Stimulated activated naive CD8-positive, alpha-beta T cell treated with anti-CD3 and anti-CD28 coated beads, Interleukin-15, Interleukin-2, amounts not matched to agents 100 ng/mL and 50 ng/mL, for 24 hours (primary cell): Measurements from ENCODE around the gene GPNMB.
"Not testable (repeated sequence)": the region's sequence is repeated elsewhere in the genome, so short reads cannot be mapped to it uniquely, and the experiment has no call there.

Experiments used
- H3K27ac Mint-ChIP-seq: one replicate; pipeline ENCODE4 v1.8.0; 2021; ENCODE audit warnings: mild to moderate bottlenecking, mixed read lengths
- H3K27me3 Mint-ChIP-seq: one replicate; pipeline ENCODE4 v1.8.0; 2021; ENCODE audit warnings: mixed read lengths
- H3K36me3 Mint-ChIP-seq: one replicate; pipeline ENCODE4 v1.8.0; 2021; ENCODE audit warnings: low read depth, mixed read lengths
- H3K4me1 Mint-ChIP-seq: one replicate; pipeline ENCODE4 v1.8.0; 2021; ENCODE audit warnings: low read depth, mixed read lengths
- H3K4me3 Mint-ChIP-seq: one replicate; pipeline ENCODE4 v1.8.0; 2021; ENCODE audit warnings: mild to moderate bottlenecking, mixed read lengths
- H3K9me3 Mint-ChIP-seq: one replicate; pipeline ENCODE4 v1.8.0; 2021; ENCODE audit warnings: mixed read lengths

The GPNMB gene

DNA sequence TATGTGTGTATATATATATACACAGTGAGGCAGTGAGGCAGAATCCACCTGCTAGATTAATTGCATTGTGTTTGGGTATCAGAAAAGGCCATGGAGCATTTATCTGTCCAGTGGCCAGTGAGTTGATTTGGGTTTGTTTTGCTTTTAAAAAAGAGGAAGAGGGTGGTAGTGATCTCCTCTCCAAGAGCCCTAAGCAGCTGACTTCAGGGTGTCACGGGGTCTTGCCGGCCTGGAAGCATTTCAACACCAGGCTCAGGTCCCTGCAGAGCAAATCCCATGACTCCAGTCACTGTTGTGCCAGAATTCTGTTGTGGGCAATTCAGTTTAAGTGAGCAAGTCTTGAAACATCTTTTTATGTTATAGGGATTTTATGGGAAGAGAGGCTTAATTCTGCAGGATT, 30.6 kb upstream of the GPNMB start:
- Mint-ChIP-seq H3K27me3 (peaks cover 5% of the 10 kb centered on the region), H3K9me3 (no peaks in the 10 kb centered on the region), H3K27ac (no peak overlapping the region), H3K4me1 (no peaks in the 10 kb centered on the region), H3K36me3 (no peaks in the 10 kb centered on the region), H3K4me3 (no peak overlapping the region)

DNA sequence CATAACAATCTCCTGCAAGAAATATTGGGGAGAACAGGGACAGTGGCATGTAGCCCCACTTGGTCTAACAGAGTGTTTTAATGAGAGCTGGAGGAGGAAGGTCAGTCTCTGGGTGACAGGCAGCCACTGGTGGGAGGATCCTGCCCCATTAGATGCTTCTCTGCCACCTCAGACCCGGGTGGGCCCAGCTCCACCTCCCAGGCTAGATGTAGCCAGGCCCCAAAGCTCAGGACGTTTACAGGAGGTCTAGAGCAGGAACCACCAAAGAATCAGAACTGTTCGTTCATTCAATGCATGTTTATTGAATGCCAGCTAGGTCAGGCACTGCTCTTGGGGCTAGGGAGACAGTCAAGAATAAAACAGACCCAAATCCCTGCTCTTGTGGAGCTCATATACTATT, 28.4 kb upstream of the GPNMB start:
- Mint-ChIP-seq H3K4me1 (no peaks in the 10 kb centered on the region), H3K9me3 (no peaks in the 10 kb centered on the region), H3K27me3 (peaks cover 4% of the 10 kb centered on the region), H3K4me3 (no peak overlapping the region), H3K36me3 (no peaks in the 10 kb centered on the region), H3K27ac (no peak overlapping the region)

DNA sequence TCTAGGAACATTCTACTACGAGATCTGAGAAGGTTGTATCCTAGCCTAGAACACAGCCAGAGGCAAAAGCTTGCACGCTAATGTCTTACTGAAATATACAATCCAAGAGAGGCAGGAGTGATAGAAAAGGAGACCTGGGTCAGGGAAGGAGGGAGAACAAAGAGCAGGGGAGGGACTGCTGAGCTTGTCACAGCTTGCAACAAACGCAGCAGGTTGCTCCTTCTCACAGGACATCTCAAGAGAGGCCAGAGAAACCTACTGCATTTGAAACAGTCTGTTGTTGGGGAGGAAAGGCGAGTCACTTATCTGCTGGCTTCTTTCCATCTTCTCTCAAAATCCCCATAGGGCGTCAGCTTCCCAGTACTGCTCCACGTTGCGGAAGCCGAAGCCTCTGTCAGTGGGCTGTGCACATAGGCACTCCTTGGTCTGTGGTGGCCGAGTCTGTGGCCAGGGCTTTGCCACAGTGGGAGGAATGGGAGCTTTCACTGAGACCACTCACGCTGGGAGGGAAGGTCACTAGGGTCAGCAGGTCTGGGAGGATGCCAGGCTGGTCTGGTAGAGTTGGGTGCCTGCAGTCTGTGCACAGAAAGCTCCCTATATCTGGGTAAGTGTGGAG, 25.8 kb upstream of the GPNMB start:
- Mint-ChIP-seq H3K27ac (no peak overlapping the region), H3K4me1 (no peaks in the 10 kb centered on the region), H3K36me3 (no peaks in the 10 kb centered on the region), H3K27me3 (peaks cover 10% of the 10 kb centered on the region), H3K9me3 (no peaks in the 10 kb centered on the region), H3K4me3 (no peak overlapping the region)

DNA sequence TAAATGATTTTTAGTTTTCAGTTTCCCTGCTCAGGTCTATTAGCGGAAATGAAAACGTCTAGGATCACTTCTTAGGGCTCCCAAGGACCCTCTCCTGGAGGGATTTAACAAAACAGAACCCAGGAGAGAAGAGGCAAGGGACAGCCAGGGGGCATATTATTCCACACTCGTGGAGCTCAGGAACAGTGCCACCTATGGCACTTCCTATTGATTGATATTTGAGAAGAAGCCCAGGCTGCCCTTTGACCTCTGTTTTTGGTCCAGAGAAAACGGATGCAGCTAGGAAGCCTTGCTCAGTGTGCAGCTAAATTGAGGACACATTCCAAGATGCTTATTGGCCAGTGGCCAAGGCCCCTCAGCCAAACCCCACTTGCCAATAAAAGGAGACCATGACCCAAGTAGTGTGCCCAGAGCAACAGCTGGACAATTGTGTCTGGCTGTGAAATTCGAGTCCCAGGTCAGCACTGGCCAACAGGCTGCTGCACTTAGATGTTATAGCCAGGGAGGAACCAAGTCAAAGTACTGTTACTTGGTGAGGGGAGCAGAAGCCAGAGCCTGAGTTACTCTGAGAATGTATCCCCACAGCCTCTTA, 24.0 kb upstream of the GPNMB start:
- H3K9me3 Mint-ChIP-seq = no peaks in the 10 kb centered on the region

DNA sequence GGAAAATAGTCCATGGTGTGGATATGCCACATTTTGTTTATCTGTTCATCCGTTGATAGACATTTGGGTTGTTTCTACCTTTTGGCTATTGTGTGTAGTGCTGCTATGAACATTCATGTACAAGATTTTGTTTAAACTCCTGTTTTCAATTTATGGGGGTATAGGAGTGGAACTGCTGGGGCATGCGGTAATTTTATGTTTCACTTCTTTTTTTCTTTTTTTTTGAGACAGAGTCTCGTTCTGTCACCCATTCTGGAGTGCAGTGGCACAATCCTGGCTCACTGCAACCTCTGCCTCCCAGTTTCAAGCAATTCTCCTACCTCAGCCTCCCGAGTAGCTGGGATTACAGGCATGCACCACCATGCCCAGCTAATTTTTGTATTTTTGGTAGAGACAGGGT, 22.2 kb upstream of the GPNMB start:
- H3K4me1 Mint-ChIP-seq = not testable (repeated sequence)
- H3K27me3 Mint-ChIP-seq = peaks cover 13% of the 10 kb centered on the region

More for the DNA sequence above, 24.0 kb upstream of the GPNMB start:
- Mint-ChIP-seq H3K27me3 (peaks cover 13% of the 10 kb centered on the region), H3K4me1 (no peaks in the 10 kb centered on the region), H3K36me3 (no peaks in the 10 kb centered on the region), H3K27ac (no peak overlapping the region), H3K4me3 (no peak overlapping the region)

GRCh38 chr7:23226844-23227450, 19.6 kb upstream of the GPNMB start:
- peaks cover 5% of the 10 kb centered on the region for H3K9me3 Mint-ChIP-seq
- no peaks in the 10 kb centered on the region for H3K36me3 Mint-ChIP-seq
- no peaks in the 10 kb centered on the region for H3K4me1 Mint-ChIP-seq
- no peak overlapping the region for H3K4me3 Mint-ChIP-seq
- peaks cover 13% of the 10 kb centered on the region for H3K27me3 Mint-ChIP-seq
- H3K27ac Mint-ChIP-seq = no peak overlapping the region

More for the DNA sequence above, 22.2 kb upstream of the GPNMB start:
- not testable (repeated sequence) for H3K9me3 Mint-ChIP-seq, H3K4me3 Mint-ChIP-seq, H3K27ac Mint-ChIP-seq, H3K36me3 Mint-ChIP-seq

- H3K4me3 Mint-ChIP-seq = no peak overlapping the region
- H3K4me1 Mint-ChIP-seq = no peaks in the 10 kb centered on the region
- peaks cover 7% of the 10 kb centered on the region for H3K27me3 Mint-ChIP-seq
- no peak overlapping the region for H3K27ac Mint-ChIP-seq
- no peaks in the 10 kb centered on the region for H3K36me3 Mint-ChIP-seq
- H3K9me3 Mint-ChIP-seq = peaks cover 5% of the 10 kb centered on the region
Observed at GRCh38 chr7:23228412-23228811, 18.2 kb upstream of the GPNMB start.

DNA sequence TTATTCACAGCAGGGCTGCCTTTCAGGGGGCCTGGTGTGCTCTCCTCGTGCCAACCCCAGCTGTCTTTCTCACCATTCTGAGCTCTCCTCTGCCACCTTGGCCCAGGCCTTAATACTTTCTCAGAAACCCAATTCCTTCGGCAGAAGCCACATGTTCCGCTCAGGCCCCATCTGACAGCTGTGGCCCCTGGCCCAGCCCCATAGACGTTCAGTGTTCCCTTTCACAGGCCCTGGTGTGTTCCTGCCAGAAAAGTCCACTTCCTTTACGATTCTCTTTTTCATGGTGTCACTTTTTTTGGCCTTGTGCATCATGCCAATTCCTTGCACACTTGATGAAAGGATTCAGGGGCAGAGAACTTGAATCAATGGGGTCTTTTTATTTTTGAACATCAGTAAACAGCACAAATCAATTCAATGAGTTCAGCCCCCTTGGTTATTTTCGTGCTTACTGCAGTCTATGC, 15.9 kb upstream of the GPNMB start:
- Mint-ChIP-seq H3K36me3 (no peaks in the 10 kb centered on the region), H3K27ac (no peak overlapping the region), H3K4me3 (no peak overlapping the region), H3K4me1 (no peaks in the 10 kb centered on the region), H3K27me3 (peaks cover 3% of the 10 kb centered on the region), H3K9me3 (peaks cover 5% of the 10 kb centered on the region)

DNA sequence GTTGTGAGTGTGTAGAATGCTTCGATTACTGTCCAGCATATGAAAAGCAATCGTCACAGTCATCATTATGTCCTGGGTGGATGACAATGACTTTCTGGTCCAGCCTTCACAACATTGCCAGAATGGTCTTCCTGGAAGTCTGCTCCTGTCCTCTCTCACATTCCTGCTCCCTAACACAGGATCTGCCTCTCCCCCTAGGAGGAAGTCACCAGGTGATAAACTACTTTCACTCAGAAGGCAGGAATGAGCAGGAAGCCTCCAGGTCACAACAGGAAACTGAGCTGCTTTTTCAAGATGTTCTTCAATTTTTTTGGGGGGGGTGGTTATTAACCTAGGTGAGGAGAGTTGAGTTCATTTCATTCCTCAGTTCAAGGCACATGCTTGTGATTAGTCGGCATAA, 13.6 kb upstream of the GPNMB start:
- no peak overlapping the region for H3K27ac Mint-ChIP-seq
- H3K36me3 Mint-ChIP-seq = no peaks in the 10 kb centered on the region
- no peak overlapping the region for H3K4me3 Mint-ChIP-seq

DNA sequence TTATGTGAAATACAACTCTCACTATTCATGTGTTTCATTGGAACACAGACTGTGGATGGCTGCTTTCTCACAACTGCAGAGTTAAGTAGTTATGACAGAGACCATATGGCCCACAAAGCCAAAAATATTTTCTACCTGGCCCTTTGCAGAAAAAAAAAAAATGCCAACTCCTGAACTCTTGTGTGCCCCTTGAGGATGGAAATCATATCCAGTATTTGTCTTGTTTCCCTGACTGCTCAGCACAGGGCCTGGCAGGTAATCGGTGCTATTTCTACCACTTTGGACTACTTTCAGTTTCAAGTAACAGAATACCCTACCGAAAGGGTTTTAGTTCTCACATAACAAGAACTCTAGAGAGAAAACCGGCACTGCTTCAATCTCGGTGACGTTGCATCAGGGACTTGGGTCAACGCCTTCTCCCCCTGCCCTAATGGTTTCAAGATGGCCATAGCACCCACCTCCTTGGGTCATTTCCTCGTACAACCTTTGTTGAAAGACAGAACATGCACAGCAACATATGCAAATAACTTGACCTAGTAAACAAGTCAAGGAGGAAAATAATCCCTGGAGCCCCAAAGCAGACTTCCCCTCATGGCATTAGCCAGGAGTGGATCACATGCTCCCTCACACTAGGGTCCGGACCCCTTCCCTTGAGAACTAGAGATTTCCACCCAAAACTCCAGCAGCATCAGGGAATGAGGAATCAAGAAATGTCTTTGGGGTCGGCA, 11.8 kb upstream of the GPNMB start:
- H3K4me1 Mint-ChIP-seq = no peaks in the 10 kb centered on the region

More for the DNA sequence above, 13.6 kb upstream of the GPNMB start:
- Mint-ChIP-seq H3K4me1 (no peaks in the 10 kb centered on the region), H3K27me3 (no peaks in the 10 kb centered on the region), H3K9me3 (peaks cover 5% of the 10 kb centered on the region)

DNA sequence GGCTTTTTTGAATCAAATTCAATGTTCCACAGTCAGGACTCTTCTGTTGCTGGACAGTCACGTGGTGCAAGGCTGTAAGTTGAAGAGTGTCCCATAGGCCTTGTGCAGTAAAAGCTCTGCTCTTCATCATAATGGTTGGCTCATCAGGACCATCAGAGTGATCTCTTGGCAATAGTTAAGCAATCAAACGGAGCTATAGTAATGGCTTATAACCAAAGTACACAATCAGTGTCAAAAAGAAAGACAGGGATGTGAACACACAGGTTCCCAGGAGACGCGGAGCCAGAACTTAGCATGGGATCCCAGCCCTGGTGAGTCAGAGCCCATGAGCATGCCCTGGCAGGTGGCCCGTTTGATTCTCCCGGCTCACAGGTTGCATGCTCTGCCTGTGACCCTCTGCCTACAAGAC, 10.8 kb upstream of the GPNMB start:
- Mint-ChIP-seq H3K27me3 (no peaks in the 10 kb centered on the region), H3K27ac (no peak overlapping the region), H3K36me3 (no peaks in the 10 kb centered on the region), H3K4me1 (no peaks in the 10 kb centered on the region), H3K9me3 (no peaks in the 10 kb centered on the region), H3K4me3 (no peak overlapping the region)

More for the DNA sequence above, 11.8 kb upstream of the GPNMB start:
- H3K36me3 Mint-ChIP-seq = no peaks in the 10 kb centered on the region
- H3K27me3 Mint-ChIP-seq = no peaks in the 10 kb centered on the region
- H3K27ac Mint-ChIP-seq = no peak overlapping the region
- no peaks in the 10 kb centered on the region for H3K9me3 Mint-ChIP-seq
- H3K4me3 Mint-ChIP-seq = no peak overlapping the region

DNA sequence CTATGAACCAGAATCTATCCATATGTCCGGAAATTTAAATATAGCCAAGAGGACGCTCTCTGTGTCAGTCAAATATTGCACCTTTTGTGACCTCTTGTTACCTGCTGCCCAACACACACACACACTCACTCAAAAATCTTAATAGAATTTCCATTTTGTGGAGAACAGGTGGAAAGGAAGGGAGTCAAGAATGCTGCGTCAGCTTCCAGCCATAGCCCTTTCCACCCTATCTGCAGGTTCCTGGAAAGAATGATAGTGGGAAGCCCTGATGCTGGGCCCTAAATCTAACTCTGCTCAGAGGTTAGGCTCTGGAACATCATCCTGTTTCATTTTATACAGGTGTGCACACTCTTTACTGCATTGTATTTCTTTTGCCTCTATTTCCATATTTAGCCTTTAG, 9.6 kb upstream of the GPNMB start:
- no peak overlapping the region for H3K27ac Mint-ChIP-seq
- H3K4me1 Mint-ChIP-seq = no peaks in the 10 kb centered on the region
- no peak overlapping the region for H3K4me3 Mint-ChIP-seq
- H3K9me3 Mint-ChIP-seq = no peaks in the 10 kb centered on the region
- no peaks in the 10 kb centered on the region for H3K27me3 Mint-ChIP-seq
- H3K36me3 Mint-ChIP-seq = no peaks in the 10 kb centered on the region

- H3K4me3 Mint-ChIP-seq = no peak overlapping the region
- H3K4me1 Mint-ChIP-seq = no peaks in the 10 kb centered on the region
- H3K9me3 Mint-ChIP-seq = no peaks in the 10 kb centered on the region
- H3K36me3 Mint-ChIP-seq = no peaks in the 10 kb centered on the region
- H3K27ac Mint-ChIP-seq = no peak overlapping the region
- H3K27me3 Mint-ChIP-seq = peaks cover 17% of the 10 kb centered on the region
Observed at GRCh38 chr7:23238983-23239652, 7.5 kb upstream of the GPNMB start.

DNA sequence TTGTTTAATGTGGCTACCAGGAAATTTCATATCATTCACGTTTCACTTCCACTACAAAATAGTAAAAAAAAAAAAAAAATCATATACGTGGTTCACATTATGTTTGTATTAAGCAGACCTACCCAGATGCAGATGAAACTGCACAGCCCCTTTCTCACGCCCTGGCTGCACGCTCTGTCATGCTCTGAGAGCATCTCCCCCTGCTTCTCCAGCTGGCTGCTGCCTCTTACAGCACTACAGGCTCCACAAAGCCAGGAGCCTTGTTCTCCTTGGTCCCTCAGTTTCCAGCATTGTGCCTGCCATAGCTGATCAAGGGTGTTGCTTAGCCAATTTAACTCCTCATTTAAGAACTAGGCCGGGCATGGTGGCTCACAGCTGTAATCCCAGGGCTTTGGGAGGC, 6.9 kb upstream of the GPNMB start:
- Mint-ChIP-seq H3K4me3 (no peak overlapping the region), H3K9me3 (no peaks in the 10 kb centered on the region), H3K27ac (no peak overlapping the region), H3K4me1 (no peaks in the 10 kb centered on the region), H3K36me3 (no peaks in the 10 kb centered on the region), H3K27me3 (peaks cover 23% of the 10 kb centered on the region)

- Mint-ChIP-seq H3K4me1 (no peaks in the 10 kb centered on the region), H3K9me3 (no peaks in the 10 kb centered on the region), H3K27me3 (peaks cover 38% of the 10 kb centered on the region)
Observed at GRCh38 chr7:23242321-23242720, 4.3 kb upstream of the GPNMB start.

More at GRCh38 chr7:23242321-23242720, 4.3 kb upstream of the GPNMB start:
- H3K4me3 Mint-ChIP-seq = no peak overlapping the region
- H3K36me3 Mint-ChIP-seq = no peaks in the 10 kb centered on the region
- H3K27ac Mint-ChIP-seq = no peak overlapping the region
